Keratinocyte (primary cell): ENCODE results near the gene CACNA1C.

Experiments used
- CTCF ChIP-seq, 3 experiments: IDR thresholded peaks in 1 of 3; conservative IDR thresholded peaks in 1 of 3; optimal IDR thresholded peaks in 1 of 3; 2 replicates in 2 of 3; 3 replicates in 1 of 3; pipeline versions ENCODE3 to v1.5.1; 2011; ENCODE audit warnings: low read length in 3 of 3, mild to moderate bottlenecking in 3 of 3, moderate library complexity in 2 of 3, control low read depth in 1 of 3, inconsistent platforms in 1 of 3; ENCODE audit not compliant: insufficient read depth in 2 of 3; ENCODE audit errors: extremely low read depth in 1 of 3
- EZH2 ChIP-seq: IDR thresholded peaks from one replicate; pipeline ENCODE4 v1.6.1; 2012; ENCODE audit warnings: inconsistent platforms, mild to moderate bottlenecking, low read length, moderate library complexity

- TF ChIP-seq CTCF (optimal IDR thresholded peaks at IDR 0.05 in 1 of 3, IDR thresholded peaks at IDR 0.05 in 1 of 3, conservative IDR thresholded peaks at IDR 0.05 in 1 of 3; ENCODE audit: extremely low read depth in 1 of 3, insufficient read depth in 2 of 3, low read length in 3 of 3) (no peak), EZH2 (no peak)
Observed at GRCh38 chr12:2531371-2531770, 478.6 kb downstream of the CACNA1C start.
